Gastroesophageal sphincter (tissue), 4 donors: ENCODE data around the gene CH25H. TPM values are rescaled to one million over a fixed set of nuclear protein-coding genes. Genes with fewer than 3 reads are reported as not detected.
A peak's percentile ranks its signal among the peaks of the same experiment; 100 is the strongest.

Experiments
- ATAC-seq: fragments of 150-250 bp; one replicate; pipeline ENCODE4 v1.9.1; 2016; ENCODE audit warnings: mild to moderate bottlenecking, moderate library complexity
- H3K27ac ChIP-seq, 4 donors: fragments of 200-600 bp; sonication (generic) in 3 of 4; 1 replicate in 3 of 4; 2 replicates in 1 of 4; pipeline ENCODE4 v1.5.1; 2016 to 2019
- H3K27me3 ChIP-seq: fragments of 200-600 bp; sonication (generic); one replicate; pipeline ENCODE4 v1.5.1; 2019
- H3K36me3 ChIP-seq, 2 donors: fragments of 200-600 bp; sonication (generic); one replicate each; pipeline ENCODE4 v1.5.1; 2019; ENCODE audit warnings: control low read depth in 1 of 2
- H3K4me1 ChIP-seq, 3 donors: fragments of 200-600 bp; sonication (generic); 1 replicate in 2 of 3; 2 replicates in 1 of 3; pipeline ENCODE4 v1.5.1; 2016 to 2019; ENCODE audit warnings: control low read depth in 2 of 3
- H3K4me3 ChIP-seq, 2 donors: fragments of 200-600 bp; sonication (generic); one replicate each; pipeline ENCODE4 v1.5.1; 2019; ENCODE audit warnings: mild to moderate bottlenecking in 1 of 2, moderate library complexity in 1 of 2
- H3K9me3 ChIP-seq, 3 donors: fragments of 200-600 bp; sonication (generic); one replicate each; pipeline ENCODE4 v1.5.1; 2017 to 2019; ENCODE audit warnings: control low read depth in 2 of 3
- EP300 ChIP-seq: sonication (generic); formaldehyde crosslinking; IDR thresholded peaks from one replicate; pipeline ENCODE4 v1.6.1; 2017; ENCODE audit warnings: antibody characterized with exemption, mild to moderate bottlenecking
- POLR2A ChIP-seq, 2 donors: fragments of 450-650 bp; IDR thresholded peaks; one replicate each; pipeline ENCODE4 v1.6.1; 2017; ENCODE audit warnings: antibody characterized with exemption in 2 of 2, mild to moderate bottlenecking in 2 of 2, moderate library complexity in 1 of 2
- POLR2AphosphoS5 ChIP-seq: sonication (generic); formaldehyde crosslinking; IDR thresholded peaks from one replicate; pipeline ENCODE4 v1.6.1; 2017; ENCODE audit warnings: antibody characterized with exemption
- WGBS, 2 donors: methylation state at CpG; one replicate each; pipeline ENCODE4 v1.1.5; 2018; ENCODE audit warnings: low coverage in 1 of 2; 5-methylcytosine and 5-hydroxymethylcytosine counted together
- total RNA-seq, 4 donors: library from RNA; depleted of rRNA; stranded (reverse); fragments of >200 nt; gene quantifications; one replicate each; pipeline ENCODE4 v1.1.0, GENCODE V29; 2016
- TF ChIP-seq, protein P1 (sequence below), 4 experiments: fragments of 200-600 bp in 2 of 4; fragments of 450-650 bp in 2 of 4; sonication (generic) in 1 of 4; IDR thresholded peaks; one replicate each; pipeline ENCODE4 v1.5.1; 2017 to 2019; ENCODE audit warnings: antibody characterized with exemption in 4 of 4, mild to moderate bottlenecking in 2 of 4, moderate library complexity in 2 of 4

CH25H gene
- total RNA-seq, 4 donors from 2014 or later, result 0.93 to 16.8 (median 1.5) TPM

DNA sequence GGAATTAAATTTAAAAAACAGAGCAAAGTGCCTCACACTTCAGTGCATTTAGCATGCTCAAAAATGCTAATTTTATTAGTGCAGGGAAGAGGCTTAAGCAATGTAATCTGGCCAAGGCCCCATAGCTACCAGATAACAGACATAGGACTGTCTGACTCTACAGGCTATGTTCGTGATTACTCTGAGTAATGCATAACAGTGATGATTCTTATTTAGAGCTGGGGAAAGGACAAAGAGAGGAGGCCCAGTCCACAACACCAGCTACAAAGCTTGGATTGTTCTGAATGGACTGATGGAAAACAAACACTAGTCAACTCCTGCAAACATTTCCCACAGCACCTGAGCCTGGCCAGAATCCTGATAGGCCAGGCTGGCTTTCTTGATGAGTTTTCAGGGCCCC is 8.4 kb upstream of the CH25H start:
- no peak for ATAC-seq
- TF ChIP-seq, protein P1, sequence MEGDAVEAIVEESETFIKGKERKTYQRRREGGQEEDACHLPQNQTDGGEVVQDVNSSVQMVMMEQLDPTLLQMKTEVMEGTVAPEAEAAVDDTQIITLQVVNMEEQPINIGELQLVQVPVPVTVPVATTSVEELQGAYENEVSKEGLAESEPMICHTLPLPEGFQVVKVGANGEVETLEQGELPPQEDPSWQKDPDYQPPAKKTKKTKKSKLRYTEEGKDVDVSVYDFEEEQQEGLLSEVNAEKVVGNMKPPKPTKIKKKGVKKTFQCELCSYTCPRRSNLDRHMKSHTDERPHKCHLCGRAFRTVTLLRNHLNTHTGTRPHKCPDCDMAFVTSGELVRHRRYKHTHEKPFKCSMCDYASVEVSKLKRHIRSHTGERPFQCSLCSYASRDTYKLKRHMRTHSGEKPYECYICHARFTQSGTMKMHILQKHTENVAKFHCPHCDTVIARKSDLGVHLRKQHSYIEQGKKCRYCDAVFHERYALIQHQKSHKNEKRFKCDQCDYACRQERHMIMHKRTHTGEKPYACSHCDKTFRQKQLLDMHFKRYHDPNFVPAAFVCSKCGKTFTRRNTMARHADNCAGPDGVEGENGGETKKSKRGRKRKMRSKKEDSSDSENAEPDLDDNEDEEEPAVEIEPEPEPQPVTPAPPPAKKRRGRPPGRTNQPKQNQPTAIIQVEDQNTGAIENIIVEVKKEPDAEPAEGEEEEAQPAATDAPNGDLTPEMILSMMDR (IDR thresholded peaks at IDR 0.05), result no peak
- no peak for TF ChIP-seq EP300
- no peak for TF ChIP-seq POLR2A (IDR thresholded peaks at IDR 0.05)
- TF ChIP-seq POLR2AphosphoS5, result no peak
- peaks cover 0 to 31% of the 10 kb centered on the region in 2 donors for H3K36me3 ChIP-seq
- no peak overlapping the region for H3K4me3 ChIP-seq
- H3K27ac ChIP-seq, result no peak overlapping the region
- 71% methylated on average over 1 of the region's 1 CpG; no CpG with 5 or more reads in 1 of the 2 donors for WGBS, 2 donors
- H3K4me1 ChIP-seq, result peaks cover 4 to 19% (median 5%) of the 10 kb centered on the region in 3 donors
- H3K9me3 ChIP-seq, result no peaks in the 10 kb centered on the region
- H3K27me3 ChIP-seq, result no peaks in the 10 kb centered on the region

DNA sequence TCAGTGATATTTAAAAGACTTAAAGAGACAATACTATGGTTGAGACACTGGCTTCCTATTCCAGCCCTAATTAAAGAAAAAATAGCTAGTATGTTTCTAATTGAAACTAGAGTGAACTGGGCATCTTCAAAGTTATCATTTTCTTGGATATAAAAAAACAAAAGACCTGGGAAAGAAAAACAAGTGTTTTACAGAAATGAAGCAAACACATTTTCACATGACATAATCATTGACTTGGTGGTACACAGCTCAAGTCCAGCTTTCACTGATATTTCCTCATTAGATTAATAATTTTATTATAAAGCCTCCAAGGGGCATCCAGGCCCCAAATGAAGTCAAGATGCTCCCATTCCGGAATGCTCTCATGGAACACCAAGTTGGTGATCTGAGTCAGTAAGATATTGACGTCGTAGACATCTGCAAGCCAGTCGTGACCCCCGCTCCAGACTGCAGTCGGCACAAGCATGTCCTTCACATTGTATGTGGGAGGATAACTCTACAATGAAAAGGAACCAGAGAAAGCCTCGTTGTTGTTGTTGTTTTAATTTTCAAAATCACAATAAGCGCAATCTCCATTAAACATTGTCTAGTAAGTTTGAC is 7.5 kb upstream of the CH25H start:
- TF ChIP-seq EP300 (no peak), POLR2AphosphoS5 (no peak), POLR2A (IDR thresholded peaks at IDR 0.05) (no peak)
- TF ChIP-seq, protein P1 (IDR thresholded peaks at IDR 0.05), result no peak
- no peak overlapping the region for H3K4me3 ChIP-seq
- H3K27me3 ChIP-seq, result no peaks in the 10 kb centered on the region
- H3K4me1 ChIP-seq, result peaks cover 4 to 19% (median 5%) of the 10 kb centered on the region in 3 donors
- peaks cover 0 to 24% of the 10 kb centered on the region in 2 donors for H3K36me3 ChIP-seq
- H3K27ac ChIP-seq, result no peak overlapping the region
- H3K9me3 ChIP-seq, result no peaks in the 10 kb centered on the region
- ATAC-seq, result no peak
- 87% methylated on average over 7 to 8 of the region's 8 CpGs for WGBS, 2 donors

DNA sequence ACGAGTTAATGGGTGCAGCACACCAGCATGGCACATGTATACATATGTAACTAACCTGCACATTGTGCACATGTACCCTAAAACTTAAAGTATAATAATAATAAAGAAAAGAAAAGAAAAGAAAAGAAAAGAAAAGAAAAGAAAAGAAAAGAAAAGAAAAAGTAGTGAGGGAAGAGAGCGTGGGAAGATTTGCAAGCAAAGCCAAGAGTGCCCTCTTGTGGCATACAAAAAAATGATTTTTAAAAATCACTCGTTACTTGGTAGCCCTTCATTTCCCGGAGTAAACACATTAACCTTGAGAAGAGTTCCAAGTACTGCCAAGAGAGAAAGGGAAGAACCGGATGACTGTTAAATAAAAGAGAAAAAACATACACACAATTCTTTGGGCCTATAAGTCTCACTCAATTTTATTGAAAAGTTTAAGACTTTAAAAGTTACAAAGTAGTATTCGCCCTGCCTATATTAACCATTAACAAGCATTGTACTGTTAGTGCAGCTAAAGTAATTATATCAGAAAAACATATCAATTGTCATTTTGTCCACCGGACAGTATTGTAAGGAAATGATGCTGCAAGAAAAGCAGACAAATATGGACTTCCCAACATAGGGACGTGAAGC is 6.2 kb upstream of the CH25H start:
- TF ChIP-seq, protein P1 (IDR thresholded peaks at IDR 0.05), result peak; percentile 60 to 79 (median 76)
- TF ChIP-seq POLR2A (IDR thresholded peaks at IDR 0.05), result no peak
- 28 to 32% methylated on average over 7 to 8 of the region's 8 CpGs for WGBS, 2 donors
- Histone ChIP-seq H3K4me1 (peaks cover 5 to 23% (median 5%) of the 10 kb centered on the region in 3 donors), H3K27ac (no peak overlapping the region), H3K9me3 (no peaks in the 10 kb centered on the region), H3K4me3 (no peak overlapping the region), H3K36me3 (peaks cover 0 to 19% of the 10 kb centered on the region in 2 donors), H3K27me3 (no peaks in the 10 kb centered on the region)
- peak; percentile 35 for ATAC-seq

DNA sequence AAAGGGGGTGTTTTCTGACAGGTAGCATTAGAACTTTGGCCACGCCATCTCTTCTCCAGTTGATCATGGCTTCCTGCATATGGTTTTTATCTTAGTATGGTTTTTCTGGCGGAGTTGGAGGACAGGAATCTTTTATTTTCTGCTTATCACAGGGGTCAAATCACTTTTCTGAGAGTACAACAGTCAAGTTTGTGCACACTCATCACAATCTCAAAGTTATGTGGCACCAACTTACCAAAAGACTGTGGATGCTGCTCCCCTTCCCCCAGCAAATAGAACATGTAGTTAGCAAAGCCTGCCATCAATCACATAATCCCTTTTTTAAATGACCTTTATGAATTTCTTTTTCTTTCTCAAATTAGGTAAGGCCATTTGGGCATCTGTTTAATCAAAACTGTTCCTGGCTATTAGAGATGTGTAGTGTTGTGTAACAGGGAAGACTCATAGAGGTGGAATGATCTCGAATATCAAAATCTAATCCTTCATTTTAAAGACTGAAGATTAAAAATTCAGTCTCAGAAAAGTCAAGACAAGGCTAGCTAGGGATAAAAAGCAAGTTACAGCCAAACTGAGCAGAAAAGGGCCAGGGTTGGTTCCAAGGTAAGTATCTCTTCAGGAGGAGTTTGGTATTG is 3.8 kb upstream of the CH25H start:
- Histone ChIP-seq H3K9me3 (no peaks in the 10 kb centered on the region), H3K27me3 (no peaks in the 10 kb centered on the region), H3K4me1 (peaks cover 0 to 29% (median 11%) of the 10 kb centered on the region in 3 donors), H3K4me3 (no peak overlapping the region), H3K36me3 (peaks cover 0 to 19% of the 10 kb centered on the region in 2 donors), H3K27ac (no peak overlapping the region)
- 85 to 100% methylated on average over 1 to 3 of the region's 3 CpGs for WGBS, 2 donors
- TF ChIP-seq POLR2AphosphoS5, result no peak
- no peak for ATAC-seq

DNA sequence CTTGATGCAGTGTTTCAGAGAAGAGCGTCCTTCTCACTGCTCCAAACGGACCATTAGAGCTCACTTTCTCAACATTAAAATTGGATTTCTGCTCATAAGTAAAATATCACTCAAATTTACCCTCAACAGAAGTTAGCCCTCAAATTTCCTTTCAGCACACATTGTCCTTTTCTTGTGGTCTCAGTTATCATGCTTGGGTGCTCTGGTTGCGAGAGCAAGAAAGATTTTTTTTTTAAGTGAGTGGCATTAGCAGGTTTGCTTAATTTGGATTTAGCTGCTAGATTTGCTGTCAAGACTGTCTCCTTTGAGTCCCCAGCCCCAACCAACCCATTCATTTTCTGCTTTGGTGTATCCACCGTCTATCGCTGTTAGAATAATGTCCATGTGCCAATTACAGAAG is 2.6 kb upstream of the CH25H start:
- ATAC-seq, result no peak
- H3K9me3 ChIP-seq, result no peaks in the 10 kb centered on the region
- no peak overlapping the region for H3K4me3 ChIP-seq
- TF ChIP-seq, protein P1 (IDR thresholded peaks at IDR 0.05), result no peak
- TF ChIP-seq POLR2AphosphoS5, result no peak
- peaks cover 0 to 29% (median 11%) of the 10 kb centered on the region in 3 donors for H3K4me1 ChIP-seq
- 93 to 95% methylated on average over 5 of the region's 5 CpGs for WGBS, 2 donors
- peaks cover 0 to 8% of the 10 kb centered on the region in 2 donors for H3K36me3 ChIP-seq
- H3K27ac ChIP-seq, result no peak overlapping the region
- no peaks in the 10 kb centered on the region for H3K27me3 ChIP-seq
